HepG2 (cell line): ENCODE measurements around the gene ERO1A. TPM values are rescaled to one million over a fixed set of nuclear protein-coding genes. Genes with fewer than 3 reads are reported as not detected.

Source experiments
- ATAC-seq: fragments of 200-7000 bp; cut with Tn5 transposase; 3 replicates; pipeline ENCODE4 v1.9.1; 2020; ENCODE audit warnings: mild to moderate bottlenecking, moderate library complexity
- BruUV-seq: library from RNA; stranded (reverse); fragments of 400-500 nt; replicated peaks from 2 replicates; lab custom pipeline; 2021; lab: Mats Ljungman, UMichigan
- CTCF ChIA-PET: fragments of 300-600 bp; formaldehyde crosslinking; extraction: SDS; loops from one replicate; lab custom pipeline; 2021; ENCODE audit warnings: low total read pairs, inconsistent platforms, low intra/inter-chr PET ratio; lab: Yijun Ruan, JAX
- POLR2A ChIA-PET: fragments of 350-600 bp; sonication (Branson Sonifier 250); formaldehyde crosslinking; loops from one replicate; lab custom pipeline; 2020; ENCODE audit warnings: antibody characterized with exemption, inconsistent platforms; lab: Yijun Ruan, JAX
- DNase-seq: peaks from one replicate; pipeline ENCODE4 v3.0.0-alpha.2; 2015; ENCODE audit warnings: low spot score
- FAIRE-seq: peaks from 3 replicates; lab custom pipeline; 2011; peaks lifted over from hg19 to GRCh38; lab: Jason Lieb, UNC
- H2AFZ ChIP-seq: one replicate; pipeline ENCODE4 v1.6.1; 2011; ENCODE audit warnings: low read length, inconsistent platforms
- H3K27ac ChIP-seq: fragments of 300-600 bp; 3 replicates; pipeline ENCODE4 v1.8.0; 2011; ENCODE audit warnings: mixed run types, mild to moderate bottlenecking, mixed read lengths, low read length, inconsistent platforms; ENCODE audit not compliant: insufficient read depth; ENCODE audit errors: extremely low read length
- H3K27me3 ChIP-seq, 2 experiments: fragments of 200-600 bp in 1 of 2; 2 replicates in 1 of 2; 3 replicates in 1 of 2; pipeline versions ENCODE4 v1.6.0 to v1.8.0; 2011; ENCODE audit warnings: low read length in 2 of 2, mild to moderate bottlenecking in 2 of 2, moderate library complexity in 2 of 2, inconsistent platforms in 1 of 2; ENCODE audit not compliant: insufficient read depth in 2 of 2, control insufficient read depth in 1 of 2
- H3K36me3 ChIP-seq, 2 experiments: fragments of 200-600 bp in 1 of 2; replicated peaks in 1 of 2; 2 replicates in 1 of 2; 3 replicates in 1 of 2; pipeline versions ENCODE4 v1.5.1 to v1.8.0; 2011; ENCODE audit warnings: low read length in 2 of 2, inconsistent platforms in 1 of 2; ENCODE audit not compliant: insufficient read depth in 2 of 2, control insufficient read depth in 1 of 2
- H3K4me1 ChIP-seq: 2 replicates; pipeline ENCODE4 v1.5.1; 2012; ENCODE audit warnings: low read length, inconsistent platforms; ENCODE audit not compliant: insufficient read depth
- H3K4me2 ChIP-seq: 2 replicates; pipeline ENCODE4 v1.6.0; 2011; ENCODE audit warnings: low read depth, low read length, inconsistent platforms
- H3K4me3 ChIP-seq, 3 experiments: fragments of 200-600 bp in 1 of 3; sonication (generic), shearing (Covaris generic) in 1 of 3; replicated peaks in 1 of 3; 2 replicates each; pipeline ENCODE4 v1.5.1; 2011 to 2016; ENCODE audit warnings: low read length in 3 of 3, inconsistent platforms in 2 of 3, low read depth in 2 of 3, mild to moderate bottlenecking in 2 of 3, control low read depth in 1 of 3, mixed read lengths in 1 of 3; ENCODE audit not compliant: insufficient read depth in 1 of 3
- H3K79me2 ChIP-seq: one replicate; pipeline ENCODE4 v1.6.1; 2011; ENCODE audit warnings: low read length, inconsistent platforms; ENCODE audit not compliant: insufficient read depth
- H3K9ac ChIP-seq: 2 replicates; pipeline ENCODE4 v1.6.0; 2011; ENCODE audit warnings: mild to moderate bottlenecking, low read depth, low read length, inconsistent platforms; ENCODE audit not compliant: insufficient read depth
- H3K9me3 ChIP-seq: 2 replicates; pipeline ENCODE4 v1.5.1; 2012; ENCODE audit warnings: mild to moderate bottlenecking, low read length
- H4K20me1 ChIP-seq: 2 replicates; pipeline ENCODE4 v1.6.0; 2011; ENCODE audit warnings: inconsistent platforms, mild to moderate bottlenecking, low read length, moderate library complexity; ENCODE audit not compliant: insufficient read depth
- ELF4 ChIP-seq: sonication (generic); formaldehyde crosslinking; IDR thresholded peaks from 2 replicates; pipeline ENCODE4 v1.5.0; 2020; ENCODE audit warnings: missing genetic modification reagents, mild to moderate bottlenecking, moderate library complexity, borderline replicate concordance
- HOXD1 ChIP-seq: sonication (generic); formaldehyde crosslinking; IDR thresholded peaks from 2 replicates; pipeline ENCODE4 v1.5.0; 2020; ENCODE audit warnings: missing genetic modification reagents
- PRMT3 ChIP-seq: sonication (generic); formaldehyde crosslinking; IDR thresholded peaks from 2 replicates; pipeline ENCODE4 v1.8.1; 2022; ENCODE audit warnings: low read depth, mild to moderate bottlenecking, moderate library complexity, missing genetic modification reagents, borderline replicate concordance
- TAF1 ChIP-seq: sonication (generic); formaldehyde crosslinking; IDR thresholded peaks from 2 replicates; pipeline ENCODE4 v1.4.0; 2020; ENCODE audit warnings: missing genetic modification reagents
- ZNF354B ChIP-seq: sonication (generic); formaldehyde crosslinking; IDR thresholded peaks from 2 replicates; pipeline ENCODE4 v1.8.0; 2022; ENCODE audit warnings: mild to moderate bottlenecking, missing genetic modification reagents
- WGBS: methylation state at CpG from one replicate; pipeline ENCODE4 v1.1.6; 2017; ENCODE audit warnings: low lambda C conversion rate; 5-methylcytosine and 5-hydroxymethylcytosine counted together
- in situ Hi-C: cut with HindIII; loops from 2 replicates; pipeline ENCODE4 v1.10.0; 2017; ENCODE audit warnings: low pct_unique_long_range_greater_than_20kb; ENCODE audit not compliant: extremely low pct_ligation_motif_present
- intact Hi-C: fragments of 100-400 bp; cut with micrococcal nuclease; formaldehyde crosslinking; loops from one replicate; pipeline ENCODE4 v1.10.0; 2022; ENCODE audit not compliant: unreplicated experiment
- polyA plus RNA-seq, 8 experiments: library from polyadenylated mRNA; depleted of rRNA in 3 of 8; stranded (reverse) in 7 of 8; unstranded in 1 of 8; fragments of >200 nt; fragmentation: Illumina TruSeq in 4 of 8; extraction: Trizol in 4 of 8; gene quantifications; 2 replicates each; pipeline versions ENCODE4 v1.2.1 to v1.2.3, GENCODE V29; 2011 to 2016; ENCODE audit warnings: low read depth in 4 of 8, missing spikeins in 1 of 8, mixed read lengths in 1 of 8; ENCODE audit not compliant: insufficient read depth in 1 of 8
- total RNA-seq, 5 experiments: library from RNA; depleted of rRNA; stranded (reverse); fragments of >200 nt; fragmentation: Illumina TruSeq; extraction: Trizol; gene quantifications; 2 replicates each; pipeline ENCODE4 v1.2.3, GENCODE V29; 2016; ENCODE audit warnings: low read depth in 1 of 5
- TF ChIP-seq, protein P1 (sequence below), 2 experiments: IDR thresholded peaks; 2 replicates each; pipeline ENCODE4 v1.6.1; 2011 to 2012; ENCODE audit warnings: low read length in 2 of 2, borderline replicate concordance in 1 of 2, low read depth in 1 of 2, mild to moderate bottlenecking in 1 of 2, moderate library complexity in 1 of 2
- TF ChIP-seq, protein P2 (sequence below), 2 experiments: sonication (generic) in 1 of 2; formaldehyde crosslinking in 1 of 2; IDR thresholded peaks; 2 replicates each; pipeline versions ENCODE4 v1.5.1 to v1.6.1; 2011 to 2020; ENCODE audit warnings: borderline replicate concordance in 1 of 2, low read depth in 1 of 2, low read length in 1 of 2, mild to moderate bottlenecking in 1 of 2, missing genetic modification reagents in 1 of 2, moderate library complexity in 1 of 2

ERO1A gene
- total and polyA plus RNA-seq, 2 of the 13 experiments (the other 11 are each of a cell fraction or from before 2014, with no cell fraction given) = 60.3 to 137 TPM

DNA sequence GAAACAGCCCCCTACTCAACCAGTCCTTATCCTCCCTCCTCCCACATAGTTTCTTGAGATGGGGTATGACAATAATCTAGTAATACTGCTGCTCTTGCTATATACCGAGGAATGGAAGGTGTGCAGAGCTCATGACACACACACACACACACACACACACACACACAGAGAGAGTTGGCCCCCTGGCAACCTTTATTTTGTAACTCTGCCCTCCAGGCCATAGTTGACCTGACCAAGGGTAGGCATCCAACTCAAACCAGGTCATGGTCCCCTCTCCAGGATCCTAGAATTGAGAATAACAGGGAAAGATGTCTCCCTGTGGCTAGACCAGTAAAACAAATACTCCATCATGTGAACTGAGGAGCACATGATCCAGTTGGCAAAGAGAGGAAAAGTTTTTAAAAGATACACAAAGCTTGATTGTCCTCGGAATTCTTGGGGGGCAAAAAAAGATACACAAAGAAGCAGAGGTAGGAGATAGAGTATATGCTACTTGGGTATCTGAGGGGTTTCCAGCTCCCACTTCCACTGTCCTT lies 11.3 kb downstream of the ERO1A start:
- no TSS peak for BruUV-seq
- peaks cover 48% of the 10 kb centered on the region for H4K20me1 ChIP-seq
- ATAC-seq (no peak), FAIRE-seq (no peak)
- no peak overlapping the region for H3K4me3 ChIP-seq
- H3K27me3 ChIP-seq = no peaks in the 10 kb centered on the region
- H3K27ac ChIP-seq = no peak overlapping the region
- ChIA-PET CTCF (no interaction called here), POLR2A (interaction anchor here (1.0 kb wide), 1 partner anchor 11 kb away, joined by 3 read pairs; the partner anchor contains the start of gene ERO1A)
- peaks cover under 1 to 12% of the 10 kb centered on the region in 2 experiments; a peak in 4 of 5 replicates for H3K36me3 ChIP-seq
- no peak overlapping the region for H2AFZ ChIP-seq
- no peaks in the 10 kb centered on the region for H3K9me3 ChIP-seq
- intact Hi-C loops (no loop called here), in situ Hi-C loops (no loop called here)
- H3K4me2 ChIP-seq = no peak overlapping the region
- WGBS = 96% methylated on average over 2 of the region's 2 CpGs
- TF ChIP-seq ELF4 (no peak), PRMT3 (CRISPR knock-in tag) (no peak), HOXD1 (CRISPR knock-in tag) (no peak), ZNF354B (CRISPR knock-in tag) (no peak), TAF1 (no peak)
- TF ChIP-seq, protein P1, sequence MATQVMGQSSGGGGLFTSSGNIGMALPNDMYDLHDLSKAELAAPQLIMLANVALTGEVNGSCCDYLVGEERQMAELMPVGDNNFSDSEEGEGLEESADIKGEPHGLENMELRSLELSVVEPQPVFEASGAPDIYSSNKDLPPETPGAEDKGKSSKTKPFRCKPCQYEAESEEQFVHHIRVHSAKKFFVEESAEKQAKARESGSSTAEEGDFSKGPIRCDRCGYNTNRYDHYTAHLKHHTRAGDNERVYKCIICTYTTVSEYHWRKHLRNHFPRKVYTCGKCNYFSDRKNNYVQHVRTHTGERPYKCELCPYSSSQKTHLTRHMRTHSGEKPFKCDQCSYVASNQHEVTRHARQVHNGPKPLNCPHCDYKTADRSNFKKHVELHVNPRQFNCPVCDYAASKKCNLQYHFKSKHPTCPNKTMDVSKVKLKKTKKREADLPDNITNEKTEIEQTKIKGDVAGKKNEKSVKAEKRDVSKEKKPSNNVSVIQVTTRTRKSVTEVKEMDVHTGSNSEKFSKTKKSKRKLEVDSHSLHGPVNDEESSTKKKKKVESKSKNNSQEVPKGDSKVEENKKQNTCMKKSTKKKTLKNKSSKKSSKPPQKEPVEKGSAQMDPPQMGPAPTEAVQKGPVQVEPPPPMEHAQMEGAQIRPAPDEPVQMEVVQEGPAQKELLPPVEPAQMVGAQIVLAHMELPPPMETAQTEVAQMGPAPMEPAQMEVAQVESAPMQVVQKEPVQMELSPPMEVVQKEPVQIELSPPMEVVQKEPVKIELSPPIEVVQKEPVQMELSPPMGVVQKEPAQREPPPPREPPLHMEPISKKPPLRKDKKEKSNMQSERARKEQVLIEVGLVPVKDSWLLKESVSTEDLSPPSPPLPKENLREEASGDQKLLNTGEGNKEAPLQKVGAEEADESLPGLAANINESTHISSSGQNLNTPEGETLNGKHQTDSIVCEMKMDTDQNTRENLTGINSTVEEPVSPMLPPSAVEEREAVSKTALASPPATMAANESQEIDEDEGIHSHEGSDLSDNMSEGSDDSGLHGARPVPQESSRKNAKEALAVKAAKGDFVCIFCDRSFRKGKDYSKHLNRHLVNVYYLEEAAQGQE (IDR thresholded peaks at IDR 0.05; ENCODE audit: borderline replicate concordance in 1 of 2, low read depth in 1 of 2, low read length in 2 of 2) = no peak
- TF ChIP-seq, protein P2, sequence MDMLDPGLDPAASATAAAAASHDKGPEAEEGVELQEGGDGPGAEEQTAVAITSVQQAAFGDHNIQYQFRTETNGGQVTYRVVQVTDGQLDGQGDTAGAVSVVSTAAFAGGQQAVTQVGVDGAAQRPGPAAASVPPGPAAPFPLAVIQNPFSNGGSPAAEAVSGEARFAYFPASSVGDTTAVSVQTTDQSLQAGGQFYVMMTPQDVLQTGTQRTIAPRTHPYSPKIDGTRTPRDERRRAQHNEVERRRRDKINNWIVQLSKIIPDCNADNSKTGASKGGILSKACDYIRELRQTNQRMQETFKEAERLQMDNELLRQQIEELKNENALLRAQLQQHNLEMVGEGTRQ (IDR thresholded peaks at IDR 0.05; ENCODE audit: low read depth, low read length) = peak; percentile 29; the same call in 1 of the 2 replicates
- TF ChIP-seq, protein P2 (CRISPR knock-in tag; IDR thresholded peaks at IDR 0.05; ENCODE audit: borderline replicate concordance) = no peak
- TF ChIP-seq, all 625 proteins: peak for 1
- peaks cover 64% of the 10 kb centered on the region for H3K79me2 ChIP-seq
- DNase-seq = no peak
- peaks cover 51% of the 10 kb centered on the region for H3K4me1 ChIP-seq
- no peak overlapping the region for H3K9ac ChIP-seq
